ENCODE measurements around the gene GOLPH3.

GOLPH3 gene

DNA sequence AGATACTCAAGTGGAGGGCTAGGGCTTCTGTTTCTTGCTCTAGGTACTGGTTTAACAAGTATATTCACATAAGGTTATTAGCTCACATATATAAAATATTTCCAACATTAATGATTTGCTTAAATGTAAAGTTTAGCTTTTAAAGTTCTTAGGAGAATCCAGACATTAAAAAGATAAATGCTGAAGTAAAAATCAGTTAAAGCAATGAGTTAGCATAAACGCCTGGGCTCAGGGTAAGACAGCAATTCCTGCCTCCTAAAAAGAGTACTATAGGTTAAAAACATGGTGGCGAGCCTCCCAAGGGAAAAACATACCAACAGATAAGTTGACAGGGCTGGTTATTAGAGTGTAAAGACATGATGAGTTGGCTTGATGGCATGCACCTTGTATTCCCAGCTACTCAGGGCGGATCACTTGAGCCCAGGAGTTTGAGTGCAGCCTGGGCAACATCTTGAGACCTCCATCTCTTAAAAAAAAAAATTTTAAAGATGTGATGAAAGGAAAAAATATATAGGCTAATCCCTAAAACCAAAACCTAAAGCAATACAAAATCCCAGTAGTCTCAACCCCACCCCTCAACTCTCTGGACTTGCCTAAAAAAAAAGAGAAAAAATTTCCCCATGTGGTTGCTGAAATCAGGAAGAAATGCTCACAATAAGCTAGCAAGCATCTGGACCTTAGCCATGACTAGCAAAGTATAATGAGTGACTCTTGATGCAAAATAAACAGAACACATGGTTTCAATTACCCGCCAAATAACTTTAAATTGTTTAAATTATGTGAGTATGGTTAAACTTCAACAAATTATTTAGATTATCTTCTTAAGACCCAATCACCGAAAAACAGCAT lies 3.6 kb downstream of the GOLPH3 start:
- no peak for DNase-seq (ENCODE audit: low spot score)

- no peak for DNase-seq (ENCODE audit: low spot score)
These were observed 5.6 kb downstream of the GOLPH3 start for GRCh38 chr5:32168460-32169033.

GRCh38 chr5:32165597-32165996 lies 8.5 kb downstream of the GOLPH3 start:
- no peak for DNase-seq (ENCODE audit: low spot score)

DNA sequence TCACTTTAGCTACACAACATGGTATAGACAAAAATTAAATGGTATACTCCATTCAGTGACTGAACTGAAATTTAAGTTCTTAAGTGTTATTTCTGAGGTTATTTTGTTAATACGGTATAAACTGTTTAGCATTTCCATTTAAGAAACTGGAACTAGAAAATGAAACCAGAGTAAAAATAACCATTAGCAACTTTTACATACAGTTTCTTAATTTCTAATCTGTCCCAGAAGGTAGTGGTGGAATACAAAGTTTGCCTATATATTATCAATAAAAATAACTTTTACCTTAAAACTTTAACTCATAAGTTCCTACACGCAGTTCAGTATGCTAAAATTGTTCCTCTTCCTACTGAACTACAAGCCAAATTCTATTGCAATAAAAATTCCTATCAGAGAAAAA lies 10.3 kb downstream of the GOLPH3 start:
- DNase-seq (ENCODE audit: low spot score), result peak; percentile 28

- no peak for DNase-seq (ENCODE audit: low spot score)
These were observed 11.1 kb downstream of the GOLPH3 start for GRCh38 chr5:32163053-32163452.

DNA sequence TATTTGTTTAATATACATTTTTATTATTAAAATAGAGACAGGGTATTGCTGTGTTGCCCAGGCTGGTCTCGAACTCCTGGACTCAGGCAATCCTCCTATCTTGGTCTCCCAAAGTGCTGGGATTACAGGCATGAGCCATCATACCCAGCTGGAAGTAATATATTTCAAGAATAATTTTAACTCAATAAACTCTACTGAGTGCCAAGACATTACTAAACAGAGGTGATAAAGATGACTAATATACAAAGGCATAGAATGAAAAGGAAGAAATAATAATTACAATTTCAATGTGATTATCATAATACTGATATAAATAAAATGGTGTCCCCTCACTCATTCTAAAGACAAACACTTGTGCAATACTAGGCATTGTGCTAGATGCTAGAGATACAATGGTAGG lies 13.9 kb downstream of the GOLPH3 start:
- no peak for DNase-seq (ENCODE audit: low spot score)

- DNase-seq (ENCODE audit: low spot score), result no peak
These were observed 14.6 kb downstream of the GOLPH3 start for GRCh38 chr5:32159328-32160072.

DNA sequence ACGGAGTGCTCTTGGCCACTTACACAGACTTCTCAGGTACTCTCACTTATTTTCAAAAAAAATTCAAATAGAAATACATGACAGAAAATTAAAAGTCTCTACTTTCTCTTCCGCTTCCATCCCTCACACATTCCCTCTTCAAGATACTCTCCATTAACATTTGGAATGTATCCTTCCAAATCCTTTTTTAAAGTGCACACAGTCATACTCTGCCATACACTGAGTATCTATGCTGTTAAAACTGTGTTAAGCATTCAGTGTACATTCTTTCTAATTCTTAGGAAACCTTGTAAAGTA lies 15.5 kb downstream of the GOLPH3 start:
- DNase-seq (ENCODE audit: low spot score), result no peak

GRCh38 chr5:32157078-32157477 lies 17.0 kb downstream of the GOLPH3 start:
- DNase-seq (ENCODE audit: low spot score), result no peak

DNA sequence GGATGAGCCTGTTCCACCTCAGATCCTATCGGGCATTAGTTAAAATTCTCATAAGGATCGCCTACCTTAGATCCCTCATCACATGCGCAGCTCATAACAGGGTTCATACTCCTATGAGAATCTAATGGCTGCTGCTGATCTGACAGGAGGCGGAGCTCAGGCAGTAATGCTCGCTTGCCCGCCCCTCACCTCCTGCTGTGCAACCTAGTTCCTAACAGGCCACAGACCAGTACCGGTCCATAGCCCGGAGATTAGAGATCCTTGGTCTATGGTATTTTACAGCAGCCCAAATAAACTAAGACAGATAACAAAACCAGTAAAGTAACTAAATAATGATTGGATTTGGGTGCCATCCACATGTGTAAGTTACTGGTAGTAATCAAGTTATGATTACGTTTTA lies 17.5 kb downstream of the GOLPH3 start:
- DNase-seq (ENCODE audit: low spot score), result no peak

DNA sequence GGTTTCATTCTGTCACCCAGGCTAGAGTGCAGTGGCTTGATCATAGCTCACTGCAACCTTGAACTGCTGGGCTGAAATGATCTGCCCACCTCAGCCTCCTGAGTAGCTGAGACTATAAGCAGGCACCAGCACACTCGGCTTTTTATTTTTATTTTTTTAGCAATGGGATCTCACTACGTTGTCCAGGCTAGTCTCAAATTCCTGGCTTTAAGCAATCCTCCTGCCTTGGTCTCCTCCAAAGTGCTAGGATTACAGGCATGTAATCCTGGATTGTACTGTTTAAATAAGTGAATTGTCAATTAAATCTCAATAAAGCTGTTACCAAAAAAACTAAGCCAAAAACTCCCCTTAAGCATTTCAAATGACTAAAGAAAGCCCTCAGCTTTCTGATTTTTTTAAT lies 18.9 kb downstream of the GOLPH3 start:
- DNase-seq (ENCODE audit: low spot score), result no peak

DNA sequence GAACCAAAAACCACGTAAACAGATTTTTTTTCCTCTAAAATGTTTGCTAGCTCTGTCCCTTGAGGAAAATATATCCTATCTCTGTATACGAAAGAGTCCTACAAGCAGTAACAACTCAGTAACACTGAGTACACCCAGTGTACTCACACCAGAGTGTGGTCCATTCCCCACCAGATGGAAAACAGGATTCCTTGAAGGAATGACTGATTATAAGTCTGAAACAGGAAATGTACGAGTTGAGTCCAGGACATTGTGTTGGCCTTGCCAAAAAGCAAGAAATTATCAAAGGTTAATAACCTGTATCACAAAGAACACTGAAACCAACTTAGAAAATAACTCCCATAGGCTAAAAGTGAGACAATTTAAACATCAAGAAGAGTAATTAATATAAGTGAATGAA lies 20.4 kb downstream of the GOLPH3 start:
- DNase-seq (ENCODE audit: low spot score), result no peak

DNA sequence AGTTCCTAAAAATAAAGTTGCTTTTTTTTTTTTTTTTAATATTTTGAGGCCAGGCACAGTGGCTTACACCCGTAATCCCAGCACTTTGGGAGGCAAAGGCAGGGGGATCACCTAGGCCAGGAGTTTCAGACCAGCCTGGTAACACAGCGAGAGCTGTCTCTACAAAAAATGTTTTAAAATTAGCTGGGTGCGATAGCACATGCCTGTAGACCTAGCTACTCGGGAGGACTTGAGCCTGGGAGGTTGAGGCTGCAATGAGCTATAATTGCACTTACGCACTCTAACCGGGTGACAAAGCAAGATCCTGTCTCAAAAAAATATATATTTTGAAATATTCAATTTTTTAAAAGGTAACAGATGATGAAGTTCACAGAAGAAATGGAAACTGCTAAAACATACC lies 22.9 kb downstream of the GOLPH3 start:
- DNase-seq (ENCODE audit: low spot score), result no peak

DNA sequence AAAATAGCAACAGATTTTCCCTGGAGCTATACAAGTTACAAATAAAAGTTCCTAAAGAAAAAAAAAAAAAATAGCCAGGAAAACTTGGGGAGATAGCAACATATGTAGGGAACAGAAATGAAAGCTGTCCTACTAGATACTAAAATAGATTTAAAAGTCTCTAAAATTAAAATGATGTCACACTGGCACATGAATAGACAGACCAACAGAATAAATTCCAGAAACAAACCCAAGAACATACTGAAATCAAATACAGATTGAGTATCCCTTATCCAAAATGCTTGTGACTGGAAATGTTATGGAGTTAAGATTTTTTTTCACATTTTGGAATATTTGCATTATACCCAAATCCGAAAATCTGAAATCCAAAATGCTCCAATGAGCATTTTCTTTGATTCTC lies 23.8 kb downstream of the GOLPH3 start:
- DNase-seq (ENCODE audit: low spot score), result no peak

- no peak for DNase-seq (ENCODE audit: low spot score)
These were observed 26.2 kb downstream of the GOLPH3 start for GRCh38 chr5:32147959-32148358.

- no peak for DNase-seq (ENCODE audit: low spot score)
These were observed 26.9 kb downstream of the GOLPH3 start for GRCh38 chr5:32147236-32147635.

DNA sequence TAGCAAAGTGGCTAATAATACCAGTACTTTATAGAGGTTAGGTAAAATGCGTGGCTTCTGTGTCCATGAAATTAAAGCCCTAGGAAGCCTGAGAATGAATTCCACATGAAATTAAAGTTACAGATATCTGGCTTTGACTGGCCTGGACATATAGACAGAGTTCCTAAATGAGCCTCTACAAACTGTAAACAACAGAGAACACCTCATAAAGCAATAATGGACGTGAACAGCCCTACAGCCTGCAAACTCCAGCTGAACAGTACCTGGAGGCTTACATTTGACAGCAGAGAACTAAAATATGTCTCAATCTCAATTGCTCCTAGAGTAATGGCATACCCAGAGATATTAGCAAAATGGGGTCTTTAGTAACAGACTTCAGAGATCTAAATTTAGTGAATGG lies 28.7 kb downstream of the GOLPH3 start:
- no peak for DNase-seq (ENCODE audit: low spot score)

DNA sequence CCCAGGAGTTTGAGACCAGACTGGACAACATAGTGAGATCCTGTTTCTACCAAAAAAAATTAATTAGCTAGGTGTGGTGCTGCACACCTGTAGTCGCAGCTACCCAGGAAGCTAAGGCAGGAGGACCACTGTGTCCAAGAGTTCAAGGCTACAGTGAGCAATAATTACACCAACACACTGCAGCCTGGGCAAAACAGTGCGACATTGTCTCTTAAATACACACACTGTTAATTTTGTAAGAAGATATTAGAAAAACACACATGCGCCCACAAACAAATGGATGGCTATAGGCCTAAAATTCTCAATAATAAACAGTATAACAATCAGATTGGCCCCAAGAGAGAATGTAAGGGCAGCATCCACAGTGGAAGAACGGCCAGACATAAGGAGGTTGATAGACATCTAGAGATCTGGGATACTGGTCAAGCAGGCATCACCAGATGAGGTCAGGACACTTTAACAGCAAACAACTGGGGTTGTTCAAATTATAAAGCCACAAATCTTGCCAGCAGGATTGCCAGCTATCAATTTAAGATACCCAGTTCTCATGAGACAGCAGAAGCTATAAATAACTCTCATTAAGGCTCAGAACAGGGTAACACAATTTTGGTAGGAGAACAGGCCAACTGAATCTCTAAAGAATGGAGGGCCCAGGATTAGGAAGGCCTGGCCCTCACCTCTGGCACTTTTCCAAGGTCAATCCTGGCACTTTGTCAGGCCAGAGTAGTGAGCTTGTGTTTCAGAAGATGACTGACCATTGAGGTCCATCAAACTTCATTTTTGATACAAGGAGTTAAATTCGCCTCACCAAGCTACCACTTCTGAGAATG lies 29.5 kb downstream of the GOLPH3 start:
- no peak for DNase-seq (ENCODE audit: low spot score)

DNA sequence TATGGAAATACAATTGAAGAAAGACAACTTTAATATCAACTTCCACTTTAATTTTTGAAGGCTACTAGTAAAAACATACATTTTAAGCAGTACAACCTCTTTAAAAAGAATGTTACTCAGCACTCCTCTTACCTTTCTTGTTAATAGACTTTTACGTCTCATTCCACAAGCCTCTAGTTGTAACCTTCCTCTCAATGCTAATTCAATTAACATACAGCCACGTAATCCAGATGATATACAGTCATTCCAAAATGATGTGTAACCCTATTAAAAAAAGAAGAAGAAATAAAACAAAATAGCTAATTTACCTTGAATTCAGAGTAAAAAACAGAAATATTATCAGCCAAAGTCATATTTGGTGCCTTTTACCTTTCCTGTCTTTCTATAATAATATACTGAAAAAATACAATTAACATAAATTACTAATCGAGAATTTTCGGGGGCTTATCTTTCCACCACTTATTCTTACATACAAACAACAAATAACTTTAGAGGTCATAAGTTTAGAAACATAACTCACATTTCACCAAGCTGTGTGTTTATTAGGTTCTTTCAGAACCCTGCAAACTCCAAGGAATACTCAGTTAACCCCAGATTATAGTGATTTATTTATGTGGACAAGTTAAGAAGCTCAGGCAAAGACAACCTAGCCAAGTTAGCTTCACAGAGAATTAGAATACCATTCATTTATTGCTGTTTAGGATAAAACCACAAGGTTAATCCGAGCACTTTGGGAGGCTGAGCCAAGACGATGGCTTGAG lies 30.3 kb downstream of the GOLPH3 start:
- DNase-seq (ENCODE audit: low spot score), result no peak

DNA sequence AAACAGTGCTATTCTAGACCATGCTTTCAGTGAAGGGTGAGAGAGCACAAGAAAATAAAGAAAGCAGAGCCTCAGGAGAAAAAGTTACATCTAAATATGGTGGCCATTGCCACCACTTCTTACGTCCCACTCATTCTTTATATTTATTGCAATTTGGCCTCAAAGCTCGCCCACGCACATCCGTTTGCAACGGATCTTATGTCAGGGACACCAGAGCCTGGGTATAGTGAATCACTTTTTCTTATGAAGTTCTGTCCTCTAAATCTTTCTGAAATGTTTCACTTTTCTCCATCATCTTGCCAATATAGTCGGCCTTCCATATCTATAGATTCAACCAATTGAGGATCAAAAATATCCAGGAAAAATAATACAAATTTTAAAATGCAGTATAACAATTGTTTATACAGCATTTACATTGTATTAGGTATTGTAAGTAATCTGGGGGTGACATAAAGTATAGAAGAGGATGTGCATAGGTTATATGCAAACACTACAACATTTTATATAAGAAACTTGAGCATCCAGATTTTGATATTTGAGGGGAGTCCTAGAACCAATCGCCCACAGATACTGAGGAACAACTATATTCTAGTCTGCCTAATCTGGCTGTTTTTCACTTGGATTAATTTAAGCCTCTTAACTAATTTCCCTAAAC lies 35.2 kb downstream of the GOLPH3 start:
- no peak for DNase-seq (ENCODE audit: low spot score)

DNA sequence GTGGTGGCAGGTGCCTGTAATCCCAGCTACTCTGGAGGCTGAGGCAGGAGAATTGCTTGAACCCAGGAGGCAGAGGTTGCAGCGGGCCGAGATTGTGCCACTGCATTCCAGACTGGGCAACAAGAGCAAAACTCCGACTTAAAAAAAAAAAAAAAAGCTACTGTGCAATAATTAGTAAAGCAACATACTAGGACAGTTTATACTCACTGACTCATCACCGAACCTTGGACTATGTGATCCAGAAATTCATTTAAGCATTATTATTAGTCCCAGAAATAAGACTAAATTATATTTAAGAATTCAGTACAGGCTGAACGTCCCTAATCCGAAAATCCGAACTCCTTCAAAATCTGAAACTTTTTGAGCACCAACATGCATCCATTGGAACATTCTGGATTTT lies 37.8 kb downstream of the GOLPH3 start:
- DNase-seq (ENCODE audit: low spot score), result no peak
